ENCODE results near the gene CHRNA1. TPM values are rescaled to one million over a fixed set of nuclear protein-coding genes. Genes with fewer than 3 reads are reported as not detected.

The CHRNA1 gene
- total RNA-seq, 2 experiments from 2014 or later: not detected

- ATAC-seq: no peak
- H3K9me3 Mint-ChIP-seq (ENCODE audit: insufficient read depth): no peaks in the 10 kb centered on the region
- CTCF ChIA-PET: interaction anchor here (0.8 to 1.7 kb wide), 2 partner anchors 16 to 43 kb away, joined by 3 to 4 read pairs; no protein-coding TSS in a partner anchor
- H3K27ac Mint-ChIP-seq: no peak overlapping the region
- no peaks in the 10 kb centered on the region for H3K36me3 Mint-ChIP-seq (ENCODE audit: low read depth)
- H3K4me3 Mint-ChIP-seq: no peak overlapping the region
- POLR2A ChIA-PET: no interaction called here
- DNase-seq: no peak
- H3K4me1 Mint-ChIP-seq (ENCODE audit: low read depth): peaks cover 16% of the 10 kb centered on the region
- H3K27me3 Mint-ChIP-seq (ENCODE audit: low read depth): no peaks in the 10 kb centered on the region
These were observed 27.5 kb upstream of the CHRNA1 start for GRCh38 chr2:174791746-174792280.

GRCh38 chr2:174791020-174791419, 26.7 kb upstream of the CHRNA1 start:
- DNase-seq: no peak
- ChIA-PET POLR2A (no interaction called here), CTCF (interaction anchor here (1.4 kb wide), 1 partner anchor 9 kb away, joined by 3 read pairs; no protein-coding TSS in a partner anchor)
- H3K4me3 Mint-ChIP-seq: no peak overlapping the region
- H3K36me3 Mint-ChIP-seq (ENCODE audit: low read depth): no peaks in the 10 kb centered on the region
- no peak for ATAC-seq
- H3K27me3 Mint-ChIP-seq (ENCODE audit: low read depth): no peaks in the 10 kb centered on the region
- H3K9me3 Mint-ChIP-seq (ENCODE audit: insufficient read depth): no peaks in the 10 kb centered on the region
- H3K27ac Mint-ChIP-seq: no peak overlapping the region
- peaks cover 16% of the 10 kb centered on the region for H3K4me1 Mint-ChIP-seq (ENCODE audit: low read depth)

DNA sequence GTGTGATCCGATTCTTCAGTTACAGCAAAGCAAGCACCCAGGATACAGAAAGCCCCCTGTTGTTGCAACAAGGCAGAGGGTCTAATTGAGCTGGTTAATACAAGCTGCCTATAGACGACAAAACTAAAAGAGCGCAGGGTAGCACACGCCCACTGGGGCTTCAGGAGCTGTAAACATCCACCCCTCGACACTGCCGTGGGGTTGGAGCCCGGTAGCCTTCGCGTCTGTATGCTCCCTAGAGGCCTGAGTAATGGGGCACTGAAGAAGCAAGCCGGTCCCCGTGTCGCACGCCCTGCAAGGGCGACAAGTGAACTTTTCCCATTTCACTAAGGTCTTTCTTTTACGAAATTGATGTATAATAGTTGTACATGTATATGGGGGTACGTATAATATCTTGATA, 24.7 kb upstream of the CHRNA1 start:
- Mint-ChIP-seq H3K36me3 (ENCODE audit: low read depth) (no peaks in the 10 kb centered on the region), H3K9me3 (ENCODE audit: insufficient read depth) (no peaks in the 10 kb centered on the region), H3K27me3 (ENCODE audit: low read depth) (no peaks in the 10 kb centered on the region), H3K4me3 (no peak overlapping the region), H3K4me1 (ENCODE audit: low read depth) (peaks cover 11% of the 10 kb centered on the region), H3K27ac (no peak overlapping the region)
- DNase-seq (no peak), ATAC-seq (no peak)
- ChIA-PET CTCF (interaction anchor here (1.3 kb wide), 1 partner anchor 13 kb away, joined by 3 read pairs; no protein-coding TSS in a partner anchor), POLR2A (no interaction called here)

DNA sequence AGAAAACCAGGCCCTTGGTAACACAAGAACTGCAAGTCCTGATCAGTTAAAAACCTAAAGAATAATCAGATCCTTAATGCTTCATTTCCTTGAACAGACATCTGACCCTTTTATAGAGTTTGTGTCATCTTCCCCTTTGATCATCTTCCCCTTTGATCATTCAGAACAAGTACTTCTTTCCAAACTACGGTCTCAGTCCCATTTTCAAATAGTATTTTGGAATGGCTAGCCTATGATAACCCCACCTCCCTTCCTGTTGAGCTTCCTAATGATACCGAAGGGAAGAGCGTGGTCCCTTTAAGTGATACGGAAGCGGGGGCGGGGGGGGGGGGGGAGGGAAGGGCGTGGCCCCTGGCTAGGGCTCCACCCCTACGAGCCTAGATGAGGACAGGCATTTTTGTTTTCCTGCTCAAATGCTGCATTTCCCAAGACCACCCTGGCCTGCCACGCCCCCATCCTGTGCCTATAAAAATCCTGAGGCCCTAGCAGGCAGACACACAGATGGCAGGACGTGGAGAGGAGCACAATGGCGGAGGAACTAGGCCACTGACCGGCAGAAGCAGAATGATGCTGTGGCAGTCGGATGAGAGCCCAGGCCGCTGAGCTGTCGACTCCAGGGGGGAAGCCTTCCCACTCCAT, 24.1 kb upstream of the CHRNA1 start:
- no peak for ATAC-seq
- Mint-ChIP-seq H3K4me3 (no peak overlapping the region), H3K9me3 (ENCODE audit: insufficient read depth) (no peaks in the 10 kb centered on the region), H3K27me3 (ENCODE audit: low read depth) (no peaks in the 10 kb centered on the region), H3K36me3 (ENCODE audit: low read depth) (no peaks in the 10 kb centered on the region), H3K4me1 (ENCODE audit: low read depth) (peaks cover 11% of the 10 kb centered on the region), H3K27ac (peak overlapping the region; percentile 71)
- no peak for DNase-seq
- CTCF ChIA-PET: interaction anchor here (1.3 to 2.0 kb wide), 2 partner anchors 13 to 100 kb away, joined by 3 to 4 read pairs; no protein-coding TSS in a partner anchor
- POLR2A ChIA-PET: no interaction called here

GRCh38 chr2:174787487-174788205, 23.4 kb upstream of the CHRNA1 start:
- peaks cover 11% of the 10 kb centered on the region for H3K4me1 Mint-ChIP-seq (ENCODE audit: low read depth)
- no peak overlapping the region for H3K4me3 Mint-ChIP-seq
- ATAC-seq (peak; percentile 87), DNase-seq (no peak)
- POLR2A ChIA-PET: no interaction called here
- H3K27me3 Mint-ChIP-seq (ENCODE audit: low read depth): no peaks in the 10 kb centered on the region
- H3K36me3 Mint-ChIP-seq (ENCODE audit: low read depth): no peaks in the 10 kb centered on the region
- CTCF ChIA-PET: interaction anchor here (1.1 to 2.0 kb wide), 3 partner anchors 11 to 101 kb away, joined by 3 to 4 read pairs (median 3); no protein-coding TSS in a partner anchor
- no peaks in the 10 kb centered on the region for H3K9me3 Mint-ChIP-seq (ENCODE audit: insufficient read depth)
- no peak overlapping the region for H3K27ac Mint-ChIP-seq

GRCh38 chr2:174786066-174786725, 21.9 kb upstream of the CHRNA1 start:
- ATAC-seq (no peak), DNase-seq (no peak)
- ChIA-PET CTCF (interaction anchor here (1.2 to 2.8 kb wide), 2 partner anchors 10 to 37 kb away, joined by 3 to 10 read pairs; no protein-coding TSS in a partner anchor), POLR2A (no interaction called here)
- Mint-ChIP-seq H3K9me3 (ENCODE audit: insufficient read depth) (no peaks in the 10 kb centered on the region), H3K4me1 (ENCODE audit: low read depth) (peaks cover 11% of the 10 kb centered on the region), H3K4me3 (no peak overlapping the region), H3K27me3 (ENCODE audit: low read depth) (no peaks in the 10 kb centered on the region), H3K36me3 (ENCODE audit: low read depth) (no peaks in the 10 kb centered on the region), H3K27ac (no peak overlapping the region)

GRCh38 chr2:174785481-174785880, 21.2 kb upstream of the CHRNA1 start:
- ChIA-PET CTCF (interaction anchor here (1.1 to 2.8 kb wide), 2 partner anchors 13 to 37 kb away, joined by 5 to 10 read pairs; no protein-coding TSS in a partner anchor), POLR2A (no interaction called here)
- no peak for ATAC-seq
- Mint-ChIP-seq H3K4me3 (no peak overlapping the region), H3K9me3 (ENCODE audit: insufficient read depth) (no peaks in the 10 kb centered on the region), H3K27ac (no peak overlapping the region), H3K4me1 (ENCODE audit: low read depth) (peaks cover 13% of the 10 kb centered on the region), H3K27me3 (ENCODE audit: low read depth) (no peaks in the 10 kb centered on the region), H3K36me3 (ENCODE audit: low read depth) (no peaks in the 10 kb centered on the region)
- DNase-seq: no peak

DNA sequence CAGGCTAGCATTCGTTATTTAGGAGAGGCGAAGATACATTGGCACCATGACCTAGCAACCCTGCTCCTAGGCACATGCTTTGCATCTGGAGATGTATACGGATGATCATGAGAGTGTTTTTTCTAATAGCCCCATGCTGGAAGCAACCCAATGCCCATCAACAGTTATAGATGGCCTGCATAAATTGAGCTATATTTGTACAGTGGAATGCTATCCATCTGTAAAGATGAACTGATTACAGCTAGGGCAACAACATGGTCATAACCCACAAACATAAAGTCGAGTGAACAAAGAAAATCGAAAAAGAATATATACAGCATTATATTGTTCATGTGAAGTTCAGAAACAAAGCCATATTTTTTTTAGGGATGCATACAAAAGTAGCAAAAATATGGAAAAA, 20.6 kb upstream of the CHRNA1 start:
- ChIA-PET POLR2A (no interaction called here), CTCF (interaction anchor here (1.1 to 2.8 kb wide), 2 partner anchors 13 to 36 kb away, joined by 5 to 10 read pairs; no protein-coding TSS in a partner anchor)
- Mint-ChIP-seq H3K4me3 (no peak overlapping the region), H3K27ac (no peak overlapping the region), H3K27me3 (ENCODE audit: low read depth) (no peaks in the 10 kb centered on the region), H3K4me1 (ENCODE audit: low read depth) (peaks cover 19% of the 10 kb centered on the region), H3K36me3 (ENCODE audit: low read depth) (no peaks in the 10 kb centered on the region), H3K9me3 (ENCODE audit: insufficient read depth) (no peaks in the 10 kb centered on the region)
- ATAC-seq (no peak), DNase-seq (no peak)

DNA sequence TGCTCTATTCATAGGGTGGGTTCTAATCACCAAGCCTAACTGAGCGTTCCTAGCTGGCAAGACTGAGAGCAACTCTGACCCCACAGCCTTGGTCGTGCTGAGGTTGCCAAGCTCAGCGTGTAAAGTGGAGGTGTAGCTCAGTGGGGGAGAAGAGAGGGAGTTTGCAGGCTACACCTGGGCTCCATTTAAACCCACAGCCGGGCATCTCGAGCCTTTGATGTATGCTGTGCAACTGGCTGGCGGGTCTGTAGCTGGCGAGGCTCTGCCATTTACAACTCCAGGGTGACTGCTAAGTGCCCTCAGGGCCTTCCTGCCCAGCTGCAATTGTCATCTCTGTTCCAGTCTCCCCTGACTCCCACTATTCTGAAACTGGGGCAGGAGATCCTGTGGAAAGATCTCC, 20.0 kb upstream of the CHRNA1 start:
- Mint-ChIP-seq H3K9me3 (ENCODE audit: insufficient read depth) (no peaks in the 10 kb centered on the region), H3K4me1 (ENCODE audit: low read depth) (peaks cover 25% of the 10 kb centered on the region), H3K4me3 (no peak overlapping the region), H3K36me3 (ENCODE audit: low read depth) (no peaks in the 10 kb centered on the region), H3K27me3 (ENCODE audit: low read depth) (no peaks in the 10 kb centered on the region), H3K27ac (no peak overlapping the region)
- CTCF ChIA-PET: interaction anchor here (1.1 to 2.8 kb wide), 2 partner anchors 12 to 36 kb away, joined by 5 to 10 read pairs; no protein-coding TSS in a partner anchor
- no peak for DNase-seq
- no peak for ATAC-seq
- POLR2A ChIA-PET: no interaction called here

DNA sequence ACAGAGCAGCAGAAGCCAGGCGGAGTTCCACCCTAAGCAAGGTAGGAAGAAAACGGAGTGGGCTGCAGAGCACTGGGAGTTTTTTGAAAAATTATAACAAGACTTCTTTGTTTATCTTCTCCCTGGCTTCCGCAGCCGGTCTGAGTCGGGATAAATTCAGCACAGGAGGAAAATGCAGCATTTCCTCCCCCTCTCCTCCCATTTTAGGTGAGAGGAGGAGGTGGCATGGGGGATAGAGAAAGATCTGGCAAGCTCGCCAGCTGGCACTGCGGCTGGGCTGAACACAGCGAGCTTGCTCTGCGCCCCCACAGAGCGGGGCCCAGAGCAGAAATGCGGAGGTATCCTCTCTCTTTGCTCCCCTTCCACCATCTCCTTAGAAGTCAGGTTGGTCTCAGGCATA, 17.7 kb upstream of the CHRNA1 start:
- DNase-seq: no peak
- Mint-ChIP-seq H3K36me3 (ENCODE audit: low read depth) (no peaks in the 10 kb centered on the region), H3K4me3 (no peak overlapping the region), H3K9me3 (ENCODE audit: insufficient read depth) (no peaks in the 10 kb centered on the region), H3K4me1 (ENCODE audit: low read depth) (peaks cover 37% of the 10 kb centered on the region), H3K27ac (no peak overlapping the region), H3K27me3 (ENCODE audit: low read depth) (no peaks in the 10 kb centered on the region)
- CTCF ChIA-PET: interaction anchor here (0.7 to 2.5 kb wide), 4 partner anchors 10 to 204 kb away, joined by 3 to 11 read pairs (median 6); no protein-coding TSS in a partner anchor
- POLR2A ChIA-PET: no interaction called here
- ATAC-seq: no peak

- H3K4me1 Mint-ChIP-seq (ENCODE audit: low read depth): peaks cover 43% of the 10 kb centered on the region
- CTCF ChIA-PET: interaction anchor here (1.7 to 2.5 kb wide), 3 partner anchors 10 to 32 kb away, joined by 5 to 11 read pairs (median 7); no protein-coding TSS in a partner anchor
These were observed 17.0 kb upstream of the CHRNA1 start for GRCh38 chr2:174781298-174781697.

More at GRCh38 chr2:174781298-174781697, 17.0 kb upstream of the CHRNA1 start:
- Mint-ChIP-seq H3K36me3 (ENCODE audit: low read depth) (no peaks in the 10 kb centered on the region), H3K4me3 (no peak overlapping the region), H3K27me3 (ENCODE audit: low read depth) (no peaks in the 10 kb centered on the region), H3K9me3 (ENCODE audit: insufficient read depth) (no peaks in the 10 kb centered on the region), H3K27ac (no peak overlapping the region)
- no peak for DNase-seq
- no peak for ATAC-seq
- POLR2A ChIA-PET: no interaction called here

All from activated CD8-positive, alpha-beta T cell treated with anti-CD3 and anti-CD28 coated beads, Interleukin-2, amount 10 ng/mL, durations not matched to agents 7 days and 5 days (primary cell).